HG02973 (cell line): ENCODE results near the gene ZNF346.
A peak's percentile ranks its signal among the peaks of the same experiment; 100 is the strongest.
"Not testable (repeated sequence)": the region's sequence is repeated elsewhere in the genome, so short reads cannot be mapped to it uniquely, and the experiment has no call there.

Experiments
- ATAC-seq: cut with Tn5 transposase; IDR thresholded peaks from one replicate; pipeline ENCODE4 v1.9.1; 2021; ENCODE audit warnings: moderate library complexity; ENCODE audit not compliant: unreplicated experiment

Gene ZNF346, protein sequence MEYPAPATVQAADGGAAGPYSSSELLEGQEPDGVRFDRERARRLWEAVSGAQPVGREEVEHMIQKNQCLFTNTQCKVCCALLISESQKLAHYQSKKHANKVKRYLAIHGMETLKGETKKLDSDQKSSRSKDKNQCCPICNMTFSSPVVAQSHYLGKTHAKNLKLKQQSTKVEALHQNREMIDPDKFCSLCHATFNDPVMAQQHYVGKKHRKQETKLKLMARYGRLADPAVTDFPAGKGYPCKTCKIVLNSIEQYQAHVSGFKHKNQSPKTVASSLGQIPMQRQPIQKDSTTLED

DNA sequence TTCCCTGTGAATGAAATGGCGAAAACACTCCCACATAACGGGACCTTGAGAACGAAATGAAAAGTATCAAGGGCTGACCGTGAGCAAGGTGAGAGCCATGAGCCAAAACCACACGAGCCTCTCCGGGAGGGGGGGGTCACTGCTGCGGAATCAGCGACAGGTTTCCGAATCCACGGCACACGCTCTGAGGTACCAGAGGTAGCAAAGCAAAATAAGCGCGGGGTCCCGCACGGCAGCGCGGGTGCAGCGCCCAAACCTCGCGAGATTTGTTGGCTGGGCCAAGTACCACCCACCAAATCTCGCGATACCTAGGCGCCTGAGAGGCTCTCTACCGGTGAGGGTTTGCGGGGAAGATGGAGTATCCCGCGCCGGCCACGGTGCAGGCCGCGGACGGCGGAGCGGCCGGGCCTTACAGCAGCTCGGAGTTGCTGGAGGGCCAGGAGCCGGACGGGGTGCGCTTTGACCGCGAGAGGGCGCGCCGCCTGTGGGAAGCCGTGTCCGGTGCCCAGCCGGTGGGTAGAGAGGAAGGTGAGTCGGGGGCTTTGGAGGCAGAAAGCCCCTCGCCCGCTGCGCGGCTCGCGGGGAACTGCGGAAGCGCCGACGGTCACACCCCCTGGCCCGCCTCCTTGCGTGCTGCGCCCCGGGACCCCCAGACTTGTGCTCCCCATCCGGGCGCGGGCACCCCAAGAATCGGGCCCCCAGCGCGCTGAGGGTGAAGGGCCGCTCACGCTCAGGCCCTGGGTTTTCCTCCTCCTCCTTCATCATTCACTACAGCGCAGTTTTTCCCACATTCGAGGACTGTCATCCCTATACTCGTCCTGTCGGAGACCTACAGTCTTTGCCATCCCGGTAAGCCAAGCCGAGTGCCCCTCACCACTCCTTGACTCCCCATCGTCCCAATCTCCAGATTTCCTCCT, at the start of gene ZNF346:
ZNF346 (plus strand) TSS at position 311 of the 917 bp plus-strand sequence; CDS start at position 354, 43 bp downstream.
- ATAC-seq: peak; percentile 92

DNA sequence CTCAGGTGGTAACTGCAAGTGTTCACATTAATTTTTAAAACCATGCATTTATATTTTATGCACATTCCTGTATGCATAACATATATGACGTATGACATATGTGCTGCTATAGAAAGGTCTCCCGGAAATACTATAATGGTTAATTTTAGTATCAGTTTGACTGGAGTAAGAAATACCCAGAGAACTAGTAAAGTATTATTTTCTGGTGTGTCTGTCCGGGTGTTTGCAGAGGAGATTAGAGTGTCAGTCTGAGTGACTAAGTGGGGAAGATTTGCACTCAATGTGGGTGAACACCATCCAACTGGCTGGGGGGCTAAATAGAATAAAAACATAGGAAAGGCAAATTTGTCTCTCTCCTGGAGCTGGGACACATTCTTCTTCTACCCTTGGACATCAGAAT, 42.8 kb upstream of the ZNF346 start:
- no peak for ATAC-seq

DNA sequence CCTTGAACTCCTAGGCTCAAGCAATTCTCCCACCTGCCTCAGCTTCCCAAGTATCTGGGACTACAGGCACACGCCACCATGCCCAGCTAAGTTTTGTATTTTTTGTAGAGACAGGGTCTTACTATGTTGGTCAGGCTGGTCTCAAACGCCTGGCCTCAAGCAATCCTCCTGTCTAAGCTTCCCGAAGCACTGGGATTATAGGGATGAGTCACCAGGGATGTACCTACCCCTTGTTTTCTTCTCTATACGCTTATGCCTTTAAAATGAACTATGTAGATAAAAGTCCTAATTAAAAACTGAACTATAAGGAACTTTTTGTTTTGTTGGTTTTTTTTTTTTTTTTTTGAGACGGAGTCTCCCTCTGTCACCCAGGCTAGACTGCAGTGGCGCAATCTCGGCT, 41.7 kb upstream of the ZNF346 start:
- no peak for ATAC-seq

DNA sequence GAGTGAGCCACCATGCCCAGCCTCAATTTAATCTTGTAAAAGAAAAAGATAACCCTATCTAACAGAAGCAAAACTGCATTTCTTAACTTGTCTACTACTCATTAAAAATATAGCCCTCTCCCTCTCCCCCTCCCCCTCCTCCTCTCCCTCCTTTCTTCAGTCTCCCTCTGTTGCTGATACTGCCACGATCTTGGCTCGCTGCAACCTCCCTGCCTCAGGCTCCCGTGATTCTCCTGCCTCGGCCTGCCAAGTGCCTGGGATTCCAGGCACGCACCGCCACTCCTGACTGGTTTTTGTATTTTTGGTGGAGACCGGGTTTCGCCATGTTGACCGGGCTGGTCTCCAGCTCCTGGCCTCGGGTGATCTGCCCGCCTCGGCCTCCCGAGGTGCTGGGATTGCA, 39.4 kb upstream of the ZNF346 start:
- ATAC-seq: not testable (repeated sequence)

DNA sequence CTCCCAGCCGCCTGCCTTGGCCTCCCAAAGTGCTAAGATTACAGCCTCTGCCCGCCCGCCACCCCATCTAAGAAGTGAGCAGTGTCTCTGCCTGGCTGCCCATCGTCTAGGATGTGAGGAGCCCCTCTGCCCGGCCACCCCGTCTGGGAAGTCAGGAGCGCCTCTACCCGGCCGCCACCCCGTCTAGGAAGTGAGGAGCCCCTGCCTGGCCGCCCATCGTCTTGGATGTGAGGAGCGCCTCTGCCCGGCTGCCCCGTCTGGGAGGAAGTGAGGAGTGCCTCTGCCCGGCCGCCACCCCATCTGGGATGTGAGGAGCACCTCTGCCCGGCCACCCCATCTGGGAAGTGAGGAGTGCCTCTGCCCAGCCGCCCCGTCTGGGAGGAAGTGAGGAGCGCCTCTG, 38.9 kb upstream of the ZNF346 start:
- not testable (repeated sequence) for ATAC-seq

DNA sequence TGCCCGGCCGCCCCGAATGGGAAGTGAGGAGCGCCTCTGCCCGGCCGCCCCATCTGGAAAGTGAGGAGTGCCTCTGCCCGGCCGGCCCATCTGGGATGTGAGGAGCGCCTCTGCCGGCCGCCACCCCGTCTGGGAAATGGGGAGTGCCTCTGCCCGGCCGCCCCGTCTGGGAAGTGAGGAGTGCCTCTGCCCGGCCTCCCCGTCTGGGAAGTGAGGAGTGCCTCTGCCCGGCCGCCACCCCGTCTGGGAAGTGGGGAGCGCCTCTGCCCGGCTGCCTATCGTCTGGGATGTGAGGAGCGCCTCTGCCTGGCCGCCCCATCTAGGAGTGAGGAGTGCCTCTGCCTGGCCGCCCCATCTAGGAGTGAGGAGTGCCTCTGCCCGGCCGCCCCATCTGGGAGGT, 38.3 kb upstream of the ZNF346 start:
- not testable (repeated sequence) for ATAC-seq

DNA sequence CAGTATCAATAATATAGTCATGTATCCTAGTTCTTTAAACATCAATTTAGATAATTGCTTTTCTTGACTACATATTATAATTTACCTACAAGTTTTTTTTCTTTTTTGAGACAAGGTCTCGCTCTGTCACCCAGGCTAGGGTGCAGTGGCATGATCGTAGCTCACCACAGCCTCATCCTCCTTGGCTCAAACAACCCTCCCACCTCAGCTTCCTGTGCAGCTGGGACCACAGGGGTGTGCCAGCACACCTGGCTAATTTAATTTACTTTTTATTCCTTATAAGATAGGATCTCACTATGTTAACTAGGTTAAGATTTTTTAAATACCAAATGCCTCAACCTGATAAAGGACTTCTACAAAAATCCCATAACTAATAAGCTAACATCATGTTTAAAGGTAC, 37.0 kb upstream of the ZNF346 start:
- ATAC-seq: no peak

DNA sequence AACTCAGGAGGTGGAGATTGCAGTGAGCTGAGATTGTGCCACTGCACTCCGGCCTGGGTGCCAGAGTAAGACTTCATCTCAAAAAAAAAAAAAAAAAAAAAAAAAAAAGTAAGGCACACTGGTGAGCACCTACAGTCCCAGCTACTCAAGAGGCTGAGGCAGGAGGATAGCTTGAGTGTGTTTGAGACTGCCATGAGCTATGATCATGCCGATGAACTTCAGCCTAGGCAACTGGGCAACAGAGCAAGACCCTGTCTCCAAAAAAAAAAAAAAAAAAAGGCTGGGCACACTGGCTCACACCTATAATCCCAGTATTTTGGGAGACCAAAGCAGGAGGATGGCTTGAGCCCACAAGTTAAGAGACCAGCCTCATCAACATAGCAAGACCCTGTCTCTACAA, 36.2 kb upstream of the ZNF346 start:
- no peak for ATAC-seq

DNA sequence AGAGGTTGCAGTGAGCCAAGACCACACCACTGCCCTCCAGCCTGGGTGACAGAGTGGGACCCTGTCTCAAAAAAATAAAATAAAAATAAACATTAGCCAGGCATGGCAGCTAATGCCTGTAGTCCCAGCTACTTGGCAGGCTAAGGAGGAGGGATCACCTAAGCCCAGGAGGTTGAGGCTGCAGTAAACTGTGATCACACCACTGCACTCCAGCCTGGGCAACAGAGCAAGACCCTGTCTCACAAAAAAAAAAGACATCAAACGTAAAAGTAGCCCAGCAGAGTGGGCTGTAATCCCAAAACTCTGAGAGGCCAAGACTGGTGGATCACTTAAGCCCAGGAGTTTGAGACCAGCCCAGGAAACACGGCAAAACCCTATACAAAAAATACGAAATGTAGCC, 34.9 kb upstream of the ZNF346 start:
- no peak for ATAC-seq

DNA sequence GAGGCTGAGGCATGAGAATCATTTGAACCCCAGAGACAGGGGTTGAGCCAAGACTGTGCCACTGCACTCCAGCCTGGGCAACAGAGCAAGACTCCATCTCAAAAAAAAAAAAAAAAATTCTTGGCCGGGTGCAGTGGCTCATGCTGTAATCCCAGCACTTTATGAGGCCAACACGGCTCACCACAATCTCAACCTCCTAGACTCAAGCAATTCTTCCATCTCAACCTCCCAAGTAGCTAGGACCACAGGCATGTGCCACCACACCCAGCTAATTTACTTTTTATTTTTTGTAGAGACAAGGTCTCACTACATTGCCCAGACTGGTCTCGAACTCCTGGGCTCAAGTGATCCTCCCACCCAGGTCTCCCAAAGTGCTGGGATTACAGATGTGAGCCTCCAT, 29.4 kb upstream of the ZNF346 start:
- not testable (repeated sequence) for ATAC-seq

DNA sequence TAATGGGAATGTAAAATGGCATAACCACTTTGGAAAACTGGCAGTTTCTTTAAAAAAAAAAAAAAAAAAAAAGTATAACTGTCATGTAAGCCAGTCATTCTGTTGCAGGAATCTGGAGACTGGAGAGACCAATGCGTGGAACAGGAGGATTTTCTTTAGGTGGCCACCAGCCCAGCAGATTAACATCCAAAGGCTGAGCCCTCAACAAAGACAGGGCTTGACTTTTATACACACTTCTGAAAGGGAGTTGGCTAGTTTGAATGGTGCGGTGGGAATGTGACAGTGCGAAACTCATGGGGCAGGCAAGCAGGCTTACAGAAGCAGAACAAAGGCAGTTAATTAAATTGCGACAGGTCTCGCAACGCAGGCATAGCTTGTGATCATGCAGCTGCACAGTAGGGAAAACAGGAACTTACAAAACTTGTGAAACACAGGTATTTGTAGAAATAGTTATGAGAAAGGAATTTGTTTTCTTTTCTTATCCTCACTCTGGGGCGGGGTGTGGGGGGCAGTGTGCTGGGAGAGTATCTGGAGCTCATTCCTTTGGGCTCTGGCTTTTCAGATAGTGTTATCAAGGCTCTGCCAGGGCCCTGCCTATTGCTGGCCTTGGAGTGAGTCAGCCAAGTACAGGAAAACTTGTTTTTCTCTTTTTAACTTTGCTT, 27.9 kb upstream of the ZNF346 start:
- no peak for ATAC-seq

DNA sequence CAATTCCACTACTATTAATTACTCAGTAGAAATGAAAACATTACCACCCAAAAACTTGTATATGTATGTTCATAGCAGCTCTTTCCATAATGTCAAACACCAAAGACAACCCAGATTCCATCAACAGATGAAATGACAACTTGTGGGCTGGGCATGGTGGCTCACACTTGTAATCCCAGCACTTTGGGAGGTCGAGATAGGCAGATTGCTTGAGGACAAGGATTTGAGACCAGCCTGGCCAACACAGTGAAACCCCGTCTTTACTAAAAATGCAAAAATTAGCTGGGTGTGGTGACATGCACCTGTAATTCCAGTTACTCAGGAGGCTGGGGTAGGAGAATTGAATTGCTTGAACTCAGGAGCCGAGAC, 27.4 kb upstream of the ZNF346 start:
- ATAC-seq: no peak

DNA sequence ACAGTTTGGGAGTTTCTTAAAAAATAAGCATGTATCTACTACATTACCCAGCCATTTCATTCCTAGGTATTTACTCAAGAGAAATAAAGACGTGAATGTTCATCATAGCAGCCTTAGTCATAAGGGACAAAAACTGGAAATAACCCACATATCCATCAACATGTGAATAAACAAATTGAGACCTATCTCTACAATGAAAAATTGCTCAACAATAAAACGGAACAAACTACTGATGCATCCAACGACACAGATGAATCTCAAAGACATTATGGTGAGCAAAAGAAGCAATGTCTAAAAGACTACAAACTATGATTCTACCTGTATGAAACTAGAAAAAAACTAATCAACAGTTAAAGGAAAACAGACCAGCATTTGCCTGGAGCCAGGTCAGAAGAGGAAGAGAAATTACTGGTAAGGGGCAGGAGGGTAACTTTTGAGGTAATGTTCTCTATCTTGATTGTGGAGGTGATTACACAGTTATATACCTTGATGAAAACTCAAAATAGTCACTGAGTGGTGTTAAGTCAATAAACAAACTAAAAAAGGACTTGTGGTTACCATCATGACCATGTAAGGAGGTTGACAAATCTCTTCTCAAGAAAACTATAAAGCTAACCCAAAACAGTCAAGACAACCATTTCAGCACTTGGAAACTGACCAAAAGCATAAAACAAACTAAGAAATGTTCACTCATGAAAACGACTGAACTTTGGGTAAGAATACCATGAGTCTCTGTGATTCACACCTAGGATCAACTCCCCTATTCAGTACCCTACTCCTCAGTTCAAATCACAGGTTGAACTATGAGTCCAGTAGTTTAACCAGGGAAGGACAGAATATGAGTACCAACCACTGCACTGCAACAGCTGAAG, 26.4 kb upstream of the ZNF346 start:
- ATAC-seq: peak; percentile 39

DNA sequence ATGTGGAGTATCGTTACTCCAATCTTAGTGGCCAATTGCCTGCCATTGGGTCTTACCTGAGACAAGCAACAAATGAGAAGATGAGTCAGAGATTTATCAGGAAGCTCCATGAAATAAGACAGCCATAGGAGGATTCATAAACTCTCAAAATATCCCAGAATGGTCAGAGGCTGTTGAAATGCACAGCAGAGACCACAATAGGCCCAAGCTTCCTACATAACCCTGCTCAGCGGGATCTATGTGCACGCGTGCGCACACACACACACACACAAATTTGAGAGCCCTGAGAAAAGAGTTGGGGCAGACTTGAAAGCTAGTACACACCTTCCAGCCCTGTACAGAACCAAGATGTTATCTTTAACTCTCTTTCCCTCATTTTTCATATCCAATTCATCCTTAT, 25.7 kb upstream of the ZNF346 start:
- ATAC-seq: no peak

DNA sequence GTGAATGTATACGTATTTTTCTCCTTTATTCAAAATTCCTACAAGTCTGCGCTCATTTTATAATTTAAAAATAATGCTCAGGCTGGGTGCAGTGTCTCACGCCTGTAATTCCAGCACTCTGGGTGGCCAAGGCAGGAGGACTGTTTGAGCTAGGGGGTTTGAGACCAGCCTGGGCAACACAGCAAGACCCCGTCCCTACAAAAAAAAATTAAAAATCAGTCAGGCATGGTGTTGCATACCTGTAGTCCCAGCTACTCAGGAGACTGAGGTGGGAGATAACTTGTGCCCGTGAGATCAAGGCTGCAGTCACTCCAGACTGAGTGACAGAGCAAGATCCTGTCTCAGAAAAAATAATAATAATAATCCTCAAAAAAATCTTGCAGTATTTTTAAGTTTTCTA, 23.7 kb upstream of the ZNF346 start:
- no peak for ATAC-seq

DNA sequence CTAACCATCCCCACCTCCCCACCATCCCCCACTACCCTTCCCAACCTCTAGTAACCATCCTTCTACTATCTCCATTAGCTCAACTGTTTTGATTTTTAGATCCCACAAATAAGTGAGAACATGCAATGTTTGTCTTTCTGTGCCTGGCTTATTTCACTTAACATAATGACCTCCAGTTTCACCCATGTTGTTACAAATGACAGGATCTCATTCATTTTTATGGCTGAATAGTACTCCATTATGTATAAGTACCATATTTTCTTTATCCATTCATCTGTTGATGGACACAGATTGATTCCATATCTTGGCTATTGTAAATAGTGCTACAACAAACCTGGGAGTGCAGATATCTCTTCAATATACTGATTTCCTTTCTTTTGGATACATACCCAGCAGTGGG, 23.0 kb upstream of the ZNF346 start:
- not testable (repeated sequence) for ATAC-seq

DNA sequence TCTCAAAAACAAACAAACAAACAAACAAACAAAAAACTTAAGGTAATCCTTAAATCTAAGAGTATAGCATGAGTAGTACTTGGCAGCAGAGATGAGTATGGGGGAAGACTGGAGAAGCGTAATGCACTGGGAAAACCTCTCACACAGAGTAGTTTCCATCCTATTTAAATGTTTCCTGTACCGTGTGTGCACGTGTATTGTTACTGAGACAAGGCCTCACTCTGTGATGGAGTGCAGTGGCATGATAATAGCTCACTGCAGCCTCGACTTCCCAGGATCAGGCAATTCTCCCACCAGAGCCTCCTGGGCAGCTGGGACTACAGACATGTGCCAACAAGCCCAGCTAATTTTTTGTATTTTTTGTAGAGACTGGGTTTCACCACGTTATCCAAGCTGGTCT, 18.8 kb upstream of the ZNF346 start:
- no peak for ATAC-seq

DNA sequence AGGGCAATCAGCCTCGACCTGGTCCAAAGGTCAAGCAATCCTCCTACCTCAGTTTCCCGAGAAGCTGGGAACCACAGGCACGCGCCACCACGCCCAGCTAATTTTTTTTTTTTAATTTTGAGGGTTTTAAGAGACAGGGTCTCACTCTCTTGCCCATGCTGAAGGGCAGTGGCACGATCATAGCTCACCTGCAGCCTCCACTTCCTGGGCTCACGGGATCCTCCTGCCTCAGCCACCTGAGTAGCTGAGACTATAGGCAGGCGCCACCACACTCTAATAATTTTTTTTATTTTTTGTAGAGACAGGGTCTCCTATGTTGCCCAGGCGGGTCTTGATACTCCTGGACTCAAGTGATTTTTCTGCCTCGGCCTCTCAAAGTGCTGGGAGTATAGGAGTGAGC, 17.5 kb upstream of the ZNF346 start:
- no peak for ATAC-seq

DNA sequence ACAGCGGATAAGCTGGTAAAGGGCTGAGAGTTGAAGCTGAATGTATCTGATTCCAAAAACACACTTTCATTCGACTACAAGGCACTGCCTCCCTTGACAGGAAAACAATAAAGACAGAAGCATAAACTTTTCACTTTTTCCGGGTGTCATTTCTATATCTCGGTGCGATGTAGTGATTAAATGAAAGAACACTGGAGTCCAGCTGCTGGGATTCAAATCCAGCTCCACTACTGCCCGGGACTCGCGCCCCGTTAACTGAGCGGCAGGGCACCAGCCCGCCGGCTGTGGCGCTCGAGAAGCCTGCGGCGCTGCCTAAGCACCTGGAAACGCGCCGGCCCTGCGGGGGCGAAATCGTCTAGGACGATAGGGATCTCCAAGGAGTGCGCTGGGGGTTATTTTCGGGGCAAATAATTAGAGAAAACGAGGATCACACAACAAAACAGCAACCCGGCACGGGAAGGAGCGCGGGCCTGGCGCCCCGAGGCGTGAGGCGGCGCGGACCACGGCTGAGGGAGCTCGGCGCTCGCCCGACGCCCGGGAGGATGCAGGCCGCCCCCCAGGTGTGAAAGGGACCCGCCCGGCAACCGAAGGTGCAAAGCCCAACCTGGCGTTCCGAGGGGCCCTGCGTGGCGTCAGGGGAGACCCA, 16.8 kb upstream of the ZNF346 start:
- peak; percentile 68 for ATAC-seq

DNA sequence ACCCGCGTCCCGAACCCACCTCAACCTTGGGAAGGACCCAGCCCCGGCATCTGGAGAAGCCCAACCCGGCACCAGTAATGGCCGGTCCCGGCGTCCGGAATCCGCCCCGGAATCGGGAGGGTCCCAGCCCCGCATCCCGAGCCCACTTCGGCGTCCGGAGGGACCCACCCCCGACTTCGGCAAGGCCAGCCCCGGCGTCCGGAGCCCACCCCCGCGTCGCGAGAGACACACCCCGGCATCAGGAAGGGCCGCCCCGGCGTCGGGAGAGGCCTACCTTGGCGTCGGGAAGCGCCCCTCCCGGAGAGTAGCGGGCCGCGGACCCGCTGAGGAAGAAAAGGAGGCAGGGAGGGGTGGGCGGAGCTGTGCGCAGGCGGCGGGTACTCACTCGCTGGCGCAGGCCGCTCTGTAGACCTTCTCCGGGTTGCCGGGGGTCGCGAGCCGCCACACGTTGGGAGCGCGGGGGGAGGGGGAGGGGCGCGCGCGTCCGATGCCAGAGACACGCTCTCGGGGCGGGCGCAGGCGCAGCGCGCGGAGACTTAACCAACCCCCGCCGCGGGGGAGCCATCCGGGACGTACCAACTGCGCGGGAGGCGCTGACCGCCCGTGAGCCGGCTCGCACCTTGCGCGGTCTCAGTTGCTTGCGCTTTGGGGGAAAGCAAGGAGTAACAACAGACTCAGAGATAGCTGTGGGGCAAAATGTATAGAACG, 16.1 kb upstream of the ZNF346 start, which contains the start of gene UIMC1:
UIMC1 (minus strand) TSS at position 515 of the 708 bp plus-strand sequence. CDS start 24,164 bp downstream, outside the sequence.
- peak; percentile 74 for ATAC-seq
